GM20431 (cell line): ENCODE results near the gene CFAP74.
"Not testable (repeated sequence)": the region's sequence is repeated elsewhere in the genome, so short reads cannot be mapped to it uniquely, and the experiment has no call there.

Source experiments
- in situ Hi-C: fragments of 300-500 bp; cut with MseI, MboI; formaldehyde crosslinking; loops from one replicate; pipeline ENCODE4 v1.15.0; 2020; ENCODE audit warnings: low sequenced_read_pairs; ENCODE audit not compliant: unreplicated experiment

CFAP74 gene

DNA sequence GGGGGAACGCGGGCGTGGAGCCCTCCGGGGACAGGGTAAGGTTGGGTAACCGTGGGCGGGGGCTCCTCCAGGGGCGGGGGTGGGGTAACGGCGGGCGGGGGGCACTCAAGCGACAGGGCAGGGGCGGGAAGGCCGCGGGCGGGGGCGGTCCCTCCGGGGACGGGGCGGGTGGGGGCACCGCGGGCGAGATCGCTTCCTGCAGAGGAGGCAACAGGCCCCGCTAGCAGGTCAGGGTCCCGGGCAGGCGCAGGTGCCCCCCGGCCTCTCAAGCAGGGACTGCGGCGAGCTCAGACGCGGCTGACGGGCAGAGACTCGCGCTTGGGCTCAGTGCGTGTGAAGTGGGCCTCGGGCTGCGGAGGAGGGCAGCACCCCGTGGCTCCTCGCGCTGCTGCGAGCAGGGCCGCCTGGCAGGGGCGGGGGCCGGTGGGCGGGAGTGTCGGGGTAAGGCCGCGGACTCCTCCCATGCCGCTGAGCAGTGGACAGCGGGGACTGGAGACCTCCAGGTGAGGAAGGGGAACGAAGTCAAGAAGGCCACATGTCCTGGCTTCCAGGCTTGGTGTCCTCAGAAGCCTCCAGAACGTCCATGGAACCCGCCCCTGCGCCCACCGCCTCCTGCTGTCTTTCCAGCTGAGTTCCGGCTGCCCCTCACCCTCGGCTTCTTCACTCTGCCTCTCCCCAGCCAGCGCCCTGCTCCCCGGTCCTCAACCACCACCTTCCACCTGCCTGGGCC lies 112.1 kb downstream of the CFAP74 start:
- in situ Hi-C loops = no loop called here

DNA sequence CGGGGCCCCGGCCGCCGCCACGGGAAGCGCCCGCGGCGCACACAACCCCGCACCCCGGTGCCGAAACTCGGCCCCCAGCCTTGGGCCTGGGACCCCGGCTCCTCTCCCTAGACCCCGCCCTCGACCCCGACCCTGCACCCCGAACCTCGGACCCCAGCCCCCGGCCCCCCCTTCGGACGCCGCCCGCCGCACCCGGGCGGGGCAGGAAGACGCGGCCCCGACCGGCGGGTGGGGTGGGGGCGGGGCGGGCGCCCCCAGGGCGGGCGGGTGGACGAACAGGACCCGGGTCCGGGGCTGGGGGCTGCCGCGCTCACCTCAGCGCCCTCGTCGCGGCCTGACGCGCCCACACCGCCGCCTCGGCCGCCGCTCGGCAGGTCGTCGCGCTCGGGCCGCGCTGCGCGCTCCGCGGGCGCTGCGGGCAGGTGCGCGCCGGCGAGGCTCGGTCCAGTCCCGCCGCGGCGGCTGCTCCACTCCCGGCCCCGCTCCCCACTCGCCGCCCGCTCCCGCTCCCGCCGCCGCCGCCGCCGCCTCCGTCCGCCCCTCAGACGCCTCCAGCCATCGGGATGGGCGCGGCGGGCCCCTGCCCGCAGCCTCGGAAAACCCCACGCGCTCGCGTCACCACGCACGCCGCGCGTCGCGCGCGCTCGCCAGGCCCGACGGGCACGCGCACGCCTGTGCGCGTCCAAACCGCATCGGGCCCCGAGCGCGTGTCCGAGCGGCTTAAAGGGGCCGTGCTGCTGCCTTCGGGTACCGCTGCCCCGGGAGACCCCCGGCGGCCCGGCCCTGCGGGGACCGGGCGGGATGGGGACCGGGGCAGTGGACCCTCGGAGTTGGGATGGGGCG lies 112.9 kb downstream of the CFAP74 start, which contains the start of gene GNB1:
TSS of gene GNB1 (minus strand) at position 582 of the 843 bp plus-strand sequence. CDS start 65,634 bp downstream, outside the sequence.
- in situ Hi-C loops = no loop called here

DNA sequence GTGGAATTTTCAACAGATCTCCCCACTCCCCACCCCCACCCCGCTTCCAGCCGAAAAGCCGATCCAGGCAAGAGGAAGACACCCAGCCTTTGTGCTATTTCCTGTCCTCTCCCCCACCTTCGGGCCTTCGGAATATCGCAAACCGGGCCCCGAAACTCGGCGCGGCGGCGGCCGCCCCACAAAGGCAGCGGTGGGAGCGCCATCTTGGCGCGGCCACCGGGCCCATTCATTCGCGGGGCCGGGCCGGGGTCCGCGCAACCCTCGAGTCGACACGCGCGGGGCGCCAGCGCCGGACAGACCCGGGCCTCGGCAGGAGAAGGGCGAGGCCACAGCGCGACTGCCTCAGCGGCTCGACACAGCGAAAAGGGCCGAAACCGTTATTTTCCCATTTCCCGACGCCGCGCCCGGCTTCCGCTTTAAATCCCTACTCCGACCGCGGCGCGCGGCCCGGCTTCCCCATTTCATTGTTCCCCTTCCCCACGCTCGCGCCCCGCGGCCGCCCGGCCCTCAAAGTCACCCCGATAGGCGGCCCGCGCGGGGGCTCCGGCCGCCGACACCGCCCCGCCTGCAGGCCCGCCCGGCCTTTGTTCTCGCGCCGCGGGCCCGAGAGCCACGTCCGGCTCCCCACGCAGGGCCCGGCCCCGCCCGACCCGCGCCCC lies 113.6 kb downstream of the CFAP74 start:
- in situ Hi-C loops = no loop called here

DNA sequence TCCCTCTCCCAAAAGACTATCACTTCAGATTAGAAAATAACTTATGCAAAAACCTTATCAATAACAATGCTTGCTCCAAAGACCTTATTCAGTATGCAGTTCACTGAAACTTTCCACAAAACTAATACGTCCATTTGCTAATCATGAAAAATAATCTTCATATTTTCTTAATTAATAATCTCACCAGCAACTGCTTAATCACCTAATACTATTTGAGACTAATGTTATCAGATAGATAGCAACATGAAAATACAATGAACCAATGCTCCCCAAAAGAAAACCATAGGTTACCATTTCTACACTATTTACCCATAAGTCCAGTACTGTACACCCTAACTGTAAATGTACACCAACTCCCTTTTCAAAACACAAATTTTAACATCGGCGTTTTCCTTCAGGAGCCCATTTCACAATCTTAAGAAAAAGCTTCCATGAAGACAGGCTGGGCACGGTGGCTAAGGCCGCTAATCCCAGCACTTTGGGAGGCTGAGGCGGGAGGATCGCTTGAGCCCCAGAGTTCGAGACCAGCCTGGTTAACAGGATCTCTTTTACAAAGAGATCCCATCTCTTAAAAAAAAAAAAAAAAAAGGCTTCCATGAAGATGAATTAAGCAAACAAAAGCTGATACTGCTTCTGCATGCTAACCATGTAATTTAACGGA lies 114.4 kb downstream of the CFAP74 start:
- in situ Hi-C loops = no loop called here

DNA sequence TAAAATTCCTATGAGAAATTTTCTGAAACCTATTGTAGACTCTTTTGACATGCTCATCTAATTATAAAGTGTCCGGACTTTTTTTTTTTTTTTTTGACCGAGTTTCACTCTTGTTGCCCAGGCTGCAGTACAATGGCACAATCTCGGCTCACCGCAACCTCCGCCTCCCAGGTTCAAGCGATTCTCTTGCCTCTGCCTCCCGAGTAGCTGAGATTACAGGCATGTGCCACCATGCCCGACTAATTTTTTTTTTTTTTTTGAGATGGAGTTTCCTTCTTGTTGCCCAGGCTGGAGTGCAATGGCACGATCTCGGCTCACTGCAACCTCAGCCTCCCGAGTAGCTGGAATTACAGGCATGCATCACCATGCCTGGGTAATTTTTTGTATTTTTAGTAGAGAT lies 119.7 kb downstream of the CFAP74 start:
- in situ Hi-C loops = not testable (repeated sequence)

DNA sequence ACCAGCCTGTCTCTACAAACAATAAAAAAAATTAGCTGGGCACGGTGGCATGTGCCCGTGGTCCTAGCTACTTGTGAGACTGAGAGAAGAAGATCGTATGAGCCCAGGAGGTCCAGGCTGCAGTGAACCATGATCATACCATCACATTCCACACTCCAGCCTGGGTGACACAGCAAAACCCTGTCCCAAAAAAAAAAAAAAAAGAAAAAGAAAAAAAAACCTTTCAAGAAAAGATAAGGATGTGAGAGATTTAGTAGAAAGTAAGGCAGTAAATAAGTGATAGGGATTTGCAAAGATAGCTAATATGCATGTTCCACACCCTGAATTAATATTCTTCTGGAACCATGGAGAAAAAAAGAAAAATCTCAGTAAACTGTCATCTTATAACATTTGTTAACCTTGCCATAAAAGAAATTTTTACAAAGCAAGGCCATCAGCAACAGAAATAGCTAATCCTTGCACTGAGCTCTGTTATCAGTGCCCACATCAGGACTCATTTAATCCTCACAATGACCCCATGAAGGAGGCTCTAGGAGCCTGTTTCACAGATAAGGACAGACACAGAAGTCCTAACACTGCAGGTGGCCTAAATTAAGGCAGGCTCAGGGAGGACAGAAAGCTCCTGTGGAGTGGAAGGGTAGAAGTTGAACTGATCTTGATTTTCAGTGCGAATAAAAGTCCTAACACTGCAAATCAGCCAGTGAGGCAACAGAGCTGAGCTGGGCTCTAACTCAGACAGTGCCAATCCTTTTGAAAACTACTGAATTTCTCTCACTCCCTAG lies 120.3 kb downstream of the CFAP74 start:
- in situ Hi-C loops = no loop called here

DNA sequence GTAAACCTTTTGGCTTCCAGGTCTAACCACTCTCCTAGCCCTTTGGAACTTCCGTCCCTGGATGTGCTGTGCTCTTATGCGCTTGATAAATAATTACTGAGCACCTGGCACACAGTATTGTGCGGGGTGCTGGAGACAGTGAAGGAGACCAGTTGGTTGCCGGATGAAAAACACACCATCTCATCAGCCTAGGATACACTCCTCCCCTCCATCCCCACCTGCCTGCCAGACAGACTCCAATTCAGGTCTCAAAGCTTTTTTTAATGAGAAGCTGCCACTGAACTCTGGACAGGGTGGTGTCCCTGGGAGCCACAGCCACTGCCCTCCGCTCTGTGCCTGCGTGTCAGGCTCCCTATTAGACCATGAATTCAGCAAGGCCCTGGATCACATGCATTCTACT lies 121.9 kb downstream of the CFAP74 start:
- in situ Hi-C loops = no loop called here

DNA sequence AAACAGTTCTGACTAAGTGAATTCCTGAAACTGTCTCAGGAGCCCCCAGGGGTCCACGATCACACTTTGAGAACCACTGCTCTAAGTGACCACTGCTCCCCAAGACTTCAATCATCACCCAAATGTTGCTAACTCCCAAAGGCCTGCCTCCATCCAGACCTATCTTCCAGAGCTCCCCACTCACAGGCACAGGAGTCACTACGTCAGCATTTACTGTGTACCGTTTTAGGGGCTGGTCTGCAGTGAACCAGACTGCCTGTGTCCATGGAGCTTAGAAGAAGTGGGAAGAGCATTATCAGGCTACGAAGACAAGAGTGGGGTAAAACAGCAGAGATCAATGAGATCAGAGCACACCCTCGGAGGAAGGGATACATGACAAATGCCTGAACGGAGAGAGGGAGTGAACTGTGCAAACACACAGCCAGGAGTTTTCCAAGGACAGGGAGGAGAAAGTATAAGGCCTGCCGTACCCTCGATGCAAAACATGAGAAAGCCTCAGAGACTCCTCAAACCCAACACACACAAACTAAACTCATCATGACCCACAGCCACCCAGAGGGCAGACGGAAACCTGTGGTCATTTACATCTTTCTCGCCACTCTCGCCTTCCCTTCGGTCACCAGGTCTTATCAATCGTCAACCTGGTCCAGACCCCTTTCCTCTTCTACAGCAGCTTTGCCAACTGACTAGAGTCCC lies 122.8 kb downstream of the CFAP74 start:
- in situ Hi-C loops = no loop called here

DNA sequence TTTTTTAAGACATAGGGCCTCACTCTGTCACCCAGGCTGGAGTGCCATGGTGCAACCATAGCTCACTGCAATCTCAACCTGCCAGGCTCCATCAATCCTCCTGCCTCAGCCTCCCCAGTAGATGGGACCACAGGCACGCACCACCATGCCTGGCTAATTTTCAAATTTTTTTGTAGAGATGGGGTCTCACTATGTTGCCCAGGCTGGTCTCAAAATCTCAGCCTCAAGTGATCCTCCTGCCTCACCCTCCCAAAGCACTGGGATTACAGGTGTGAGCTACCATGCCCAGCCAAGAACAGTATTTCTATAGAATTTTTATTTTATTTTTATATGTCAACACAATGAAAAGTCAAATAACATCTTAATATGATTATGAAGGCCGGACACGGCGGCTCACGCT lies 123.6 kb downstream of the CFAP74 start:
- in situ Hi-C loops = no loop called here

DNA sequence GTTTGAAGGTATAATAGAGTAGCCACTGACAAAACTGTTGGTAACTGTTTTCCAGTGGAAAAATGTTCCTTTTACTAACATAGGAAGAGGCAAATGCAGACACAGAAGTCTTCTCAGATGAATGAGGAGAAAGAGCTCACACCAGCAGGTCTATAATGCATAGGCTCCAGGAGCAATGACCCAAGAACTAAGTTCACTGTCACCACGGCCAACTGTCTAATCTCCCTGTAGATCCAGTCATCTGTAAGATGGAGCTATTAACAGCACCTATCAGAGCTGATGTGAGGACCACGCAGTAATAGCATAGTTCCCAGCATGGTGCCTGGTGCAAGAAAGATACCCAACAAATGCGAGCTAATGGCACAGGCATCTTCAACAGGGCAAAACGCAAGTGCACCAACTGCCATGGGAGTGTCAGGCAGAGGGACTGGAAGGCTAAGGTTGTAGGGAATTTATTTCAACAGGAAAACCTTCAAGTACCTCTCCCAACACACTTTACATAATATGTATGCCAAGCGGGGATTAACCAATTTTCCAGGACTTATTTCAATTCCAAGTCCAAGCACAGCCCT lies 125.6 kb downstream of the CFAP74 start:
- in situ Hi-C loops = no loop called here

DNA sequence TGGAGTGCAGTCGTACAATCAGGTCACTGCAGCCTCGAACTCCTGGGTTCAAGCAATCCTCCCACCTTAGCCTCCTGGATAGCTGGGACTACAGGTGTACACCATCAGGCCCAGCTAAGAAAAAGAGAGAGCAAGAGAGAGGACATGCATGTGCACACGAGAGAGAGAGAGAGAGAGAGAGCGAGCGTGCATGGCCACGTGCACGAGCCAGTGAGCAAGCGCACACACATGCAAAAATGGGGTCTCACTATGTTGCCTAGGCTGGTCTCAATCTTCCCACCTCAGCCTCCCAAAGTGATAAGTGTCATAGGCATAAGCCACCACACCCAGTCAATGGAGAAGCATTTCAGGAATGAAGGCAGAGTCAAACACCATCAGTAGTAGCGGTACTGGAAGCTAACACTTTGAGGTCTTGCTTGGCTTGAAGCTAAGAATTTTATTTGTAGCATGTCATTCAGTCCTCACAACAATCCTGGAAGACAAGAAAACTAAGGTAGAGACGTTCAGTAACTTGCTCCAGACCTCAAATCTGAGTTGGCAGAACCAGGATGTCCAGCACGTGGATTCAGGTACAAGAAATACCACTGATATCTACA lies 127.2 kb downstream of the CFAP74 start:
- in situ Hi-C loops = no loop called here

DNA sequence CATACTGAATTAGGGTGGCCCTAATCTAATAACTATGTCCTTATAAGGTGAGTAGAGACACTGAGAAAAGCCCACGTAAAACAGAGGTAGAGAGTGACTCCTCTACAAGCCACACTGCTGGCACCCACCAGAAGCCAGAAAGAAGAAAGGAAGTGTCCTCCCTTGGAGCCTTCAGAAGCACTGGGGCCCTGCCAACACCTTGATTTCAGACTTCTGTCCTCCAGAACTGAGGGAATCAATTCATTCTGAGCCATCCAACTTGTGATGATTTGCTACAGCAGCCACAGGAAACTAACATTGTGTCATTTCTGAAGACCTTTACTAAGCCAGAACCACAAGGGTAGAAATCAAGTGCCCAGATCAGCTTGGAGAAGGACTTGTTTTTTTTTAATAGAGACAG lies 127.7 kb downstream of the CFAP74 start:
- in situ Hi-C loops = no loop called here

DNA sequence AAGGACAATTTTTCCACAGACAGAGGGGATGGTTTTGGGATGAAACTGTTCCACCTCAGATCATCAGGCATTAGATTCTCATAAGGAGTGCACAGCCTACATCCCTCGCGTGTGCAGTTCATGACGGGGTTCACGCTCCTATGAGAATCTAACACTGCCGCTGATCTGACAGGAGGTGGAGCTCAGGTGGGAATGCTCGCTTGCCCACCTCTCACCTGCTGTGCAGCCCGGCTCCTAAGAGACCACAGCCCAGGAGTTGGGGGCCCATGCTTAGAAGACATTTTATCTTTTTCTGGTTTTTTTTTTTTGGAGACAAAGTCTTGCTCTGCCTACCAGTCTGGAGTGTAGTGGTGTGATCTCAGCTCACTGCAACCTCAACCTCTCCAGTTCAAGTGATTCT lies 128.7 kb downstream of the CFAP74 start:
- in situ Hi-C loops = no loop called here

DNA sequence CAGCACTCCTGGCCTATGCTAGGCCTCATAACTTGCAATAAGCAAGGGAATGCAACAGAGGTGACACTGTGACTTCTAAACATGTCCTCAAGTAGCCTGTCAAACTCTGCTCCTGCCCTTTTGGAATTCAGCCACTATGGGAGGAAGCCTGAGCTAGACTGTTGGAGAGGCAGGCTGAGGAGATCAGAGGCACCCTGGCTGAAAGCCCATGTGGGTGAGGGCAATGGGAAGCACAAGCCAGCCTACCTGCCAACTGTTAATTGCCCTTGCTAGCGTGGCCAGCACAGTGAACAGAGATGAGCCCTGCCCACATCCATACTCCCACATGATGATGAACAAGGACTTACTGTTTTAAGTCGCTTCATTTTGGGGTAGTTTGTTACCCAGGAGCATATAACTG lies 130.4 kb downstream of the CFAP74 start:
- in situ Hi-C loops = no loop called here

DNA sequence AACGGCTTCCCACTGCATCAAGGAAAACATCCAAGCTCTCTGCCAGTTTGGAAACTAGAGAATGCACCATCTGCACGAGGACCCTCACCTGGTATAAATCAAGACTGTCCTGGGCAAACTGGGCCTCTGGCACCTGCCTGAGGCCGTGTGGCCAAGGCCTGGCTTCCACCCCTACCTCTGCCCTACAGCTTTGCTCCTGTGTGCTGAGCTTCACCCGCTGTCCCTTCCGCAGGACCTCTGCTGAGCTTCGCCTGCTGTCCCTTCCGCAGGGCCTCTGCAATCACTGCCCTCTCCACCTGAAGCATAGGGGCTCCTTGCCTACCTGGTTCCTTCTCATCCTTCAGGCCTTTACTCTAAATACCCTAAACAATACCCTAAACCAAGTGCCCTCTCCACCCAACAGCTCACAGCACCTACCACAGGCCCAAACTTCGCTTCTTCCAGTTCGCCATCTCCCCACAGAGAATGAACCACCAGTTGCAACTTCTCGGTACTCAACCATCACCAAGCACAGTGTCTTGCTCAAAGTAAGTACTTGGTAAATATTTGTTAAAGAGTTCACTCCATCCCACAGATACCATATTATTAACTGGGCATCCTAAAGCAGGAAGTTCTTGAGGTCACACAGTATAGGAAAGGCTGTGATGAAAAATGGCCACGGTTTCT lies 131.1 kb downstream of the CFAP74 start:
- in situ Hi-C loops = no loop called here
